Gastroesophageal sphincter (tissue), 4 donors: Measurements from ENCODE around the gene FZD4. TPM values are rescaled to one million over a fixed set of nuclear protein-coding genes. Genes with fewer than 3 reads are reported as not detected.

ENCODE experiments used
- ATAC-seq: fragments of 150-250 bp; one replicate; pipeline ENCODE4 v1.9.1; 2016; ENCODE audit warnings: mild to moderate bottlenecking, moderate library complexity
- H3K27ac ChIP-seq, 4 donors: fragments of 200-600 bp; sonication (generic) in 3 of 4; 1 replicate in 3 of 4; 2 replicates in 1 of 4; pipeline ENCODE4 v1.5.1; 2016 to 2019
- H3K27me3 ChIP-seq: fragments of 200-600 bp; sonication (generic); one replicate; pipeline ENCODE4 v1.5.1; 2019
- H3K36me3 ChIP-seq, 2 donors: fragments of 200-600 bp; sonication (generic); one replicate each; pipeline ENCODE4 v1.5.1; 2019; ENCODE audit warnings: control low read depth in 1 of 2
- H3K4me1 ChIP-seq, 3 donors: fragments of 200-600 bp; sonication (generic); 1 replicate in 2 of 3; 2 replicates in 1 of 3; pipeline ENCODE4 v1.5.1; 2016 to 2019; ENCODE audit warnings: control low read depth in 2 of 3
- H3K4me3 ChIP-seq, 2 donors: fragments of 200-600 bp; sonication (generic); one replicate each; pipeline ENCODE4 v1.5.1; 2019; ENCODE audit warnings: mild to moderate bottlenecking in 1 of 2, moderate library complexity in 1 of 2
- H3K9me3 ChIP-seq, 3 donors: fragments of 200-600 bp; sonication (generic); one replicate each; pipeline ENCODE4 v1.5.1; 2017 to 2019; ENCODE audit warnings: control low read depth in 2 of 3
- CTCF ChIP-seq, 4 experiments: fragments of 200-600 bp in 2 of 4; fragments of 450-650 bp in 2 of 4; sonication (generic) in 1 of 4; IDR thresholded peaks; one replicate each; pipeline ENCODE4 v1.5.1; 2017 to 2019; ENCODE audit warnings: antibody characterized with exemption in 4 of 4, mild to moderate bottlenecking in 2 of 4, moderate library complexity in 2 of 4
- EP300 ChIP-seq: sonication (generic); formaldehyde crosslinking; IDR thresholded peaks from one replicate; pipeline ENCODE4 v1.6.1; 2017; ENCODE audit warnings: antibody characterized with exemption, mild to moderate bottlenecking
- POLR2A ChIP-seq, 2 donors: fragments of 450-650 bp; IDR thresholded peaks; one replicate each; pipeline ENCODE4 v1.6.1; 2017; ENCODE audit warnings: antibody characterized with exemption in 2 of 2, mild to moderate bottlenecking in 2 of 2, moderate library complexity in 1 of 2
- POLR2AphosphoS5 ChIP-seq: sonication (generic); formaldehyde crosslinking; IDR thresholded peaks from one replicate; pipeline ENCODE4 v1.6.1; 2017; ENCODE audit warnings: antibody characterized with exemption
- WGBS, 2 donors: methylation state at CpG; one replicate each; pipeline ENCODE4 v1.1.5; 2018; ENCODE audit warnings: low coverage in 1 of 2; 5-methylcytosine and 5-hydroxymethylcytosine counted together
- total RNA-seq, 4 donors: library from RNA; depleted of rRNA; stranded (reverse); fragments of >200 nt; gene quantifications; one replicate each; pipeline ENCODE4 v1.1.0, GENCODE V29; 2016

FZD4 gene
- total RNA-seq, 4 donors from 2014 or later: 33.3 to 42.9 (median 34.6) TPM

GRCh38 chr11:86941871-86942599, 13.2 kb downstream of the FZD4 start:
- ATAC-seq: no peak
- H3K4me3 ChIP-seq: no peak overlapping the region
- peak overlapping the region in 3 of 4 donors; percentile 80 to 82 (median 81) for H3K27ac ChIP-seq
- peaks cover 0 to 85% (median 31%) of the 10 kb centered on the region in 3 donors for H3K4me1 ChIP-seq
- no peaks in the 10 kb centered on the region for H3K27me3 ChIP-seq
- no peaks in the 10 kb centered on the region for H3K9me3 ChIP-seq
- 61 to 67% methylated on average over 3 of the region's 4 CpGs for WGBS, 2 donors
- peaks cover 0 to 16% of the 10 kb centered on the region in 2 donors for H3K36me3 ChIP-seq
- TF ChIP-seq POLR2AphosphoS5 (no peak), EP300 (no peak), CTCF (IDR thresholded peaks at IDR 0.05) (no peak), POLR2A (IDR thresholded peaks at IDR 0.05) (no peak)

GRCh38 chr11:86941077-86941870, 13.9 kb downstream of the FZD4 start:
- peaks cover 0 to 85% (median 26%) of the 10 kb centered on the region in 3 donors for H3K4me1 ChIP-seq
- 25 to 31% methylated on average over 7 of the region's 7 CpGs for WGBS, 2 donors
- H3K36me3 ChIP-seq: peaks cover 0 to 9% of the 10 kb centered on the region in 2 donors
- H3K27ac ChIP-seq: peak overlapping the region in 3 of 4 donors; percentile 80 to 82 (median 81)
- no peak overlapping the region for H3K4me3 ChIP-seq
- H3K27me3 ChIP-seq: no peaks in the 10 kb centered on the region
- H3K9me3 ChIP-seq: no peaks in the 10 kb centered on the region
- no peak for TF ChIP-seq EP300
- no peak for ATAC-seq

- Histone ChIP-seq H3K36me3 (peaks cover 0 to 4% of the 10 kb centered on the region in 2 donors), H3K9me3 (no peaks in the 10 kb centered on the region), H3K27ac (peak overlapping the region; percentile 64 to 82 (median 80)), H3K4me3 (peak overlapping the region; percentile 2 to 30), H3K4me1 (peaks cover 0 to 83% (median 19%) of the 10 kb centered on the region in 3 donors), H3K27me3 (no peaks in the 10 kb centered on the region)
- peak; percentile 93 for ATAC-seq
- TF ChIP-seq POLR2A (IDR thresholded peaks at IDR 0.05): no peak
- TF ChIP-seq POLR2AphosphoS5: peak; percentile 61
- TF ChIP-seq CTCF (IDR thresholded peaks at IDR 0.05): peak in 3 of 4 experiments; percentile 12 to 42 (median 41)
- WGBS, 2 donors: 11 to 14% methylated on average over 7 to 10 of the region's 11 CpGs
These were observed 14.9 kb downstream of the FZD4 start for GRCh38 chr11:86940122-86940777.

- no peak for ATAC-seq
- no peaks in the 10 kb centered on the region for H3K27me3 ChIP-seq
- peaks cover 0 to 4% of the 10 kb centered on the region in 2 donors for H3K36me3 ChIP-seq
- no peak for TF ChIP-seq EP300
- TF ChIP-seq POLR2A (IDR thresholded peaks at IDR 0.05): no peak
- TF ChIP-seq POLR2AphosphoS5: no peak
- peak; percentile 66 to 82 (median 74) for TF ChIP-seq CTCF (IDR thresholded peaks at IDR 0.05)
- H3K27ac ChIP-seq: peak overlapping the region in 3 of 4 donors; percentile 64 to 82 (median 81)
- H3K9me3 ChIP-seq: no peaks in the 10 kb centered on the region
- 3 to 7% methylated on average over 4 of the region's 4 CpGs for WGBS, 2 donors
- peaks cover 0 to 88% (median 27%) of the 10 kb centered on the region in 3 donors for H3K4me1 ChIP-seq
- H3K4me3 ChIP-seq: no peak overlapping the region
These were observed 16.0 kb downstream of the FZD4 start for GRCh38 chr11:86938900-86939880.
